H1 (cell line): ENCODE data around the gene DGKI. TPM values are rescaled to one million over a fixed set of nuclear protein-coding genes. Genes with fewer than 3 reads are reported as not detected.
A peak's percentile ranks its signal among the peaks of the same experiment; 100 is the strongest.

Experiments
- CTCF ChIA-PET: fragments of 300-600 bp; sonication (Branson Sonifier 250); formaldehyde crosslinking; loops from one replicate; lab custom pipeline; 2021; ENCODE audit not compliant: partially characterized antibody; lab: Charles Lee
- POLR2A ChIA-PET: fragments of 300-600 bp; sonication (Branson Sonifier 250); formaldehyde crosslinking; loops from one replicate; lab custom pipeline; 2021; ENCODE audit warnings: inconsistent platforms; ENCODE audit not compliant: partially characterized antibody; lab: Charles Lee
- DNase-seq, 2 experiments: peaks; one replicate each; pipeline versions ENCODE4 v3.0.0 to v3.0.0-alpha.2; 2010 to 2022; ENCODE audit warnings: low spot score in 2 of 2, low read depth in 1 of 2, mixed read lengths in 1 of 2
- FAIRE-seq: peaks from 2 replicates; lab custom pipeline; 2011; peaks lifted over from hg19 to GRCh38; lab: Jason Lieb, UNC
- H2AFZ ChIP-seq: 2 replicates; pipeline ENCODE4 v1.8.1; 2012; ENCODE audit warnings: low read length, inconsistent platforms
- H2AK5ac ChIP-seq: 2 replicates; pipeline ENCODE4 v1.6.1; 2013; ENCODE audit warnings: low read depth, low read length
- H2BK120ac ChIP-seq: replicated peaks from 2 replicates; pipeline ENCODE3; 2013; ENCODE audit warnings: low read depth, low read length, inconsistent platforms
- H2BK12ac ChIP-seq: 2 replicates; pipeline ENCODE4 v1.6.1; 2013; ENCODE audit warnings: low read depth, low read length
- H2BK15ac ChIP-seq: 2 replicates; pipeline ENCODE4 v1.6.1; 2013; ENCODE audit warnings: low read length
- H2BK20ac ChIP-seq: 2 replicates; pipeline ENCODE4 v1.6.1; 2013; ENCODE audit warnings: low read length
- H2BK5ac ChIP-seq: 2 replicates; pipeline ENCODE4 v1.6.1; 2013; ENCODE audit warnings: low read depth, low read length
- H3K14ac ChIP-seq: 2 replicates; pipeline ENCODE4 v1.6.1; 2013; ENCODE audit warnings: inconsistent platforms; ENCODE audit not compliant: insufficient read length
- H3K18ac ChIP-seq: 2 replicates; pipeline ENCODE4 v1.6.1; 2013; ENCODE audit warnings: low read length; ENCODE audit errors: extremely low read depth
- H3K23ac ChIP-seq: 2 replicates; pipeline ENCODE4 v1.6.1; 2013; ENCODE audit warnings: inconsistent platforms; ENCODE audit not compliant: insufficient read length
- H3K23me2 ChIP-seq: 2 replicates; pipeline ENCODE4 v1.6.1; 2013; ENCODE audit warnings: low read depth, low read length
- H3K27ac ChIP-seq: 2 replicates; pipeline ENCODE4 v1.6.1; 2011; ENCODE audit warnings: low read depth, low read length, inconsistent platforms
- H3K27me3 ChIP-seq, 4 experiments: replicated peaks in 1 of 4; 1 replicate in 1 of 4; 2 replicates in 3 of 4; pipeline versions ENCODE4 v1.6.1 to v1.8.1; 2011 to 2013; ENCODE audit warnings: low read length in 3 of 4, mild to moderate bottlenecking in 3 of 4, inconsistent platforms in 2 of 4, mixed read lengths in 2 of 4, moderate library complexity in 1 of 4; ENCODE audit not compliant: control insufficient read depth in 3 of 4, insufficient read depth in 3 of 4; ENCODE audit errors: extremely low read depth in 1 of 4
- H3K36me3 ChIP-seq, 4 experiments: 2 replicates each; pipeline versions ENCODE4 v1.6.1 to v1.8.1; 2011 to 2013; ENCODE audit warnings: mild to moderate bottlenecking in 4 of 4, low read length in 3 of 4, moderate library complexity in 2 of 4, control low read depth in 1 of 4, inconsistent platforms in 1 of 4; ENCODE audit not compliant: insufficient read depth in 4 of 4, control insufficient read depth in 2 of 4
- H3K4ac ChIP-seq: replicated peaks from 2 replicates; pipeline ENCODE3; 2013; ENCODE audit warnings: low read length, low read depth, mixed read lengths, inconsistent platforms; ENCODE audit not compliant: insufficient read length
- H3K4me1 ChIP-seq, 4 experiments: replicated peaks in 1 of 4; 1 replicate in 1 of 4; 2 replicates in 3 of 4; pipeline versions ENCODE4 v1.6.1 to v1.8.1; 2011 to 2013; ENCODE audit warnings: low read length in 3 of 4, inconsistent platforms in 2 of 4, mixed read lengths in 1 of 4; ENCODE audit not compliant: insufficient read depth in 4 of 4, control insufficient read depth in 3 of 4
- H3K4me2 ChIP-seq, 2 experiments: 2 replicates each; pipeline versions ENCODE4 v1.6.1 to v1.8.1; 2011 to 2013; ENCODE audit warnings: low read depth in 2 of 2, low read length in 2 of 2, control low read depth in 1 of 2, inconsistent platforms in 1 of 2, mild to moderate bottlenecking in 1 of 2; ENCODE audit not compliant: insufficient read depth in 1 of 2
- H3K4me3 ChIP-seq, 4 experiments: fragments of 200-600, 300-600 bp in 1 of 4; sonication (generic), shearing (Covaris generic), sonication (Bioruptor Twin) in 1 of 4; 2 replicates each; pipeline versions ENCODE4 v1.5.1 to v1.8.1; 2011 to 2016; ENCODE audit warnings: low read length in 4 of 4, low read depth in 3 of 4, control low read depth in 2 of 4, inconsistent platforms in 2 of 4, mild to moderate bottlenecking in 2 of 4, mixed read lengths in 1 of 4, moderate library complexity in 1 of 4; ENCODE audit not compliant: insufficient read depth in 2 of 4; ENCODE audit errors: extremely low read depth in 1 of 4
- H3K56ac ChIP-seq: replicated peaks from 2 replicates; pipeline ENCODE3; 2013; ENCODE audit warnings: low read depth, mild to moderate bottlenecking, mixed read lengths, low read length, inconsistent platforms; ENCODE audit not compliant: insufficient read length
- H3K79me1 ChIP-seq: 2 replicates; pipeline ENCODE4 v1.6.1; 2013; ENCODE audit warnings: low read depth, low read length, control low read depth
- H3K79me2 ChIP-seq, 2 experiments: 2 replicates each; pipeline versions ENCODE4 v1.6.1 to v1.8.1; 2012 to 2013; ENCODE audit warnings: low read length in 2 of 2, mild to moderate bottlenecking in 2 of 2, inconsistent platforms in 1 of 2; ENCODE audit not compliant: insufficient read depth in 2 of 2, control insufficient read depth in 1 of 2
- H3K9ac ChIP-seq, 4 experiments: replicated peaks in 1 of 4; 1 replicate in 1 of 4; 2 replicates in 3 of 4; pipeline versions ENCODE4 v1.6.1 to v1.8.1; 2011 to 2013; ENCODE audit warnings: low read depth in 3 of 4, low read length in 3 of 4, control low read depth in 2 of 4, mild to moderate bottlenecking in 2 of 4, moderate library complexity in 2 of 4, inconsistent platforms in 1 of 4; ENCODE audit errors: extremely low read depth in 1 of 4
- H3K9me3 ChIP-seq, 2 experiments: 2 replicates each; pipeline versions ENCODE4 v1.6.1 to v1.8.1; 2012 to 2013; ENCODE audit warnings: mild to moderate bottlenecking in 2 of 2, moderate library complexity in 2 of 2, control low read depth in 1 of 2, inconsistent platforms in 1 of 2, low read depth in 1 of 2, low read length in 1 of 2, mixed read lengths in 1 of 2; ENCODE audit not compliant: insufficient read depth in 2 of 2
- H4K20me1 ChIP-seq, 2 experiments: replicated peaks in 1 of 2; 2 replicates each; pipeline versions ENCODE3 to v1.8.1; 2011 to 2013; ENCODE audit warnings: inconsistent platforms in 2 of 2, low read length in 2 of 2, mild to moderate bottlenecking in 1 of 2; ENCODE audit not compliant: insufficient read depth in 2 of 2, control insufficient read depth in 1 of 2
- H4K5ac ChIP-seq: 2 replicates; pipeline ENCODE4 v1.6.1; 2013; ENCODE audit warnings: low read length, low read depth, mixed read lengths, inconsistent platforms; ENCODE audit not compliant: insufficient read length
- H4K8ac ChIP-seq: 2 replicates; pipeline ENCODE4 v1.8.0; 2013; ENCODE audit warnings: mild to moderate bottlenecking, moderate library complexity, low read length, inconsistent platforms; ENCODE audit not compliant: insufficient read depth; ENCODE audit errors: extremely low read depth
- H4K91ac ChIP-seq: replicated peaks from 2 replicates; pipeline ENCODE3; 2013; ENCODE audit warnings: low read length, mixed read lengths, inconsistent platforms; ENCODE audit not compliant: insufficient read length
- ASH2L ChIP-seq: fragments of 200-600, 300-600 bp; sonication (generic); IDR thresholded peaks from one replicate; pipeline ENCODE4 v1.7.1; 2017; ENCODE audit warnings: low read length
- CHD1 ChIP-seq: IDR thresholded peaks from 2 replicates; pipeline ENCODE4 v1.6.1; 2012; ENCODE audit warnings: low read depth, low read length, improper control_type of control experiment
- CTCF ChIP-seq, 3 experiments: IDR thresholded peaks; 1 replicate in 2 of 3; 2 replicates in 1 of 3; pipeline versions ENCODE4 v1.5.1 to v1.6.1; 2011; ENCODE audit warnings: low read length in 3 of 3, mild to moderate bottlenecking in 3 of 3, inconsistent platforms in 2 of 3, low read depth in 1 of 3, moderate library complexity in 1 of 3; ENCODE audit not compliant: insufficient read depth in 1 of 3; ENCODE audit errors: control extremely low read depth in 1 of 3
- E2F6 ChIP-seq: IDR thresholded peaks from 2 replicates; pipeline ENCODE4 v1.6.1; 2012; ENCODE audit warnings: inconsistent platforms
- EP300 ChIP-seq, 2 experiments: IDR thresholded peaks; 1 replicate in 1 of 2; 2 replicates in 1 of 2; pipeline ENCODE4 v1.6.1; 2011 to 2012; ENCODE audit warnings: low read depth in 2 of 2, low read length in 2 of 2, mild to moderate bottlenecking in 2 of 2, borderline replicate concordance in 1 of 2, inconsistent platforms in 1 of 2, moderate library complexity in 1 of 2
- POU5F1 ChIP-seq: IDR thresholded peaks from 2 replicates; pipeline ENCODE4 v1.6.1; 2011; ENCODE audit warnings: low read depth, mild to moderate bottlenecking, low read length, moderate library complexity
- SP1 ChIP-seq: IDR thresholded peaks from 2 replicates; pipeline ENCODE4 v1.6.1; 2011; ENCODE audit warnings: low read depth, low read length
- TEAD4 ChIP-seq: IDR thresholded peaks from 2 replicates; pipeline ENCODE4 v1.6.1; 2012; ENCODE audit warnings: low read depth, low read length, inconsistent platforms, mixed read lengths
- WGBS, 2 experiments: shearing (Covaris generic) in 1 of 2; methylation state at CpG; one replicate each; pipeline versions ENCODE4 v1.1.6 to v1.1.7; 2013 to 2015; ENCODE audit warnings: low lambda C conversion rate in 2 of 2, mixed read lengths in 2 of 2, inconsistent platforms in 1 of 2, low coverage in 1 of 2, missing lambda C conversion rate in 1 of 2; ENCODE audit not compliant: insufficient replicate concordance in 2 of 2, insufficient coverage in 1 of 2, insufficient read length in 1 of 2; ENCODE audit errors: extremely low coverage in 1 of 2, missing lambda C conversion rate in 1 of 2; 5-methylcytosine and 5-hydroxymethylcytosine counted together
- polyA plus RNA-seq, 7 experiments: library from polyadenylated mRNA; depleted of rRNA in 3 of 7; stranded (reverse) in 5 of 7; unstranded in 2 of 7; fragments of >200 nt in 5 of 7; fragments of 200-250 nt in 2 of 7; gene quantifications; 1 replicate in 5 of 7; 2 replicates in 1 of 7; 4 replicates in 1 of 7; pipeline versions ENCODE4 v1.2.1 to v1.2.3, GENCODE V29; 2011 to 2013; ENCODE audit warnings: missing spikeins in 2 of 7, mixed read lengths in 2 of 7
- total RNA-seq: library from RNA; stranded (reverse); fragmentation: NEBNext Ultra II Directional; extraction: Animal tissue kit (Norgen Biotek cat#: 25700); gene quantifications from 2 replicates; pipeline ENCODE4 v1.2.1, GENCODE V29; 2021

DGKI gene
- total and polyA plus RNA-seq, 2 of the 8 experiments (the other 6 are each of a cell fraction or from before 2014, with no cell fraction given): 0.20 to 0.71 TPM

GRCh38 chr7:137747359-137748031 lies 99.3 kb downstream of the DGKI start:
- no peak overlapping the region for H3K4ac ChIP-seq
- 59% methylated on average over 7 of the region's 7 CpGs; no CpG with 5 or more reads in 1 of the 2 experiments for whole genome bisulfite sequencing, 2 experiments
- H2BK120ac ChIP-seq: no peak overlapping the region
- H3K79me1 ChIP-seq: no peaks in the 10 kb centered on the region
- no peaks in the 10 kb centered on the region for H3K9me3 ChIP-seq
- H2BK12ac ChIP-seq: peak overlapping the region; percentile 77
- no peaks in the 10 kb centered on the region for H3K23me2 ChIP-seq
- no peaks in the 10 kb centered on the region for H3K36me3 ChIP-seq
- no peaks in the 10 kb centered on the region for H3K27me3 ChIP-seq
- H3K18ac ChIP-seq: no peak overlapping the region; the same call in 1 of the 2 replicates
- peak overlapping the region; percentile 9 for H4K91ac ChIP-seq
- H4K5ac ChIP-seq: peak overlapping the region; percentile 40
- H4K20me1 ChIP-seq: no peaks in the 10 kb centered on the region
- no peak overlapping the region for H3K23ac ChIP-seq
- H3K56ac ChIP-seq: no peak overlapping the region
- peaks cover 2 to 17% (median 13%) of the 10 kb centered on the region in 4 experiments; a peak in 6 of 7 replicates for H3K4me1 ChIP-seq
- H2AK5ac ChIP-seq: no peak overlapping the region
- H2BK20ac ChIP-seq: peak overlapping the region; percentile 92; the same call in 1 of the 2 replicates
- no peak overlapping the region for H4K8ac ChIP-seq
- H3K27ac ChIP-seq: peak overlapping the region; percentile 32
- no peak overlapping the region for H2AFZ ChIP-seq
- H3K14ac ChIP-seq: no peak overlapping the region
- H2BK15ac ChIP-seq: no peak overlapping the region
- peak overlapping the region; percentile 29 to 39 for H3K4me2 ChIP-seq
- peak overlapping the region; percentile 58; the same call in 1 of the 2 replicates for H2BK5ac ChIP-seq
- no peaks in the 10 kb centered on the region for H3K79me2 ChIP-seq
- H3K9ac ChIP-seq: no peak overlapping the region
- CTCF ChIA-PET: interaction anchor here (0.8 to 2.5 kb wide), 16 partner anchors 8 to 132 kb away, joined by 3 to 9 read pairs (median 3); no protein-coding TSS in a partner anchor
- peak; percentile 98 for FAIRE-seq
- DNase-seq: peak in 1 of 2 experiments; percentile 19
- POLR2A ChIA-PET: interaction anchor here (0.6 to 0.8 kb wide), 3 partner anchors 11 to 14 kb away, joined by 3 to 6 read pairs (median 3); no protein-coding TSS in a partner anchor
- H3K4me3 ChIP-seq: peak overlapping the region in 1 of 4 experiments; percentile 33; a peak in 1 of 8 replicates
- TF ChIP-seq SP1 (0 out of 2 replicates have a peak, but pooled peaks have one; percentile 41), EP300 (IDR thresholded peaks at IDR 0.05; ENCODE audit: borderline replicate concordance in 1 of 2, low read depth in 2 of 2, low read length in 2 of 2) (peak in 1 of 2 experiments; percentile 52; a peak in 1 of 3 replicates), E2F6 (no peak), POU5F1 (no peak), TEAD4 (peak; percentile 83), CHD1 (no peak), ASH2L (peak; percentile 87), CTCF (IDR thresholded peaks at IDR 0.05; ENCODE audit: control extremely low read depth in 1 of 3, insufficient read depth in 1 of 3, low read depth in 1 of 3, low read length in 3 of 3) (peak in 1 of 3 experiments; percentile 25; a peak in 2 of 4 replicates)
